ENCODE data around the gene MEGF10. TPM values are rescaled to one million over a fixed set of nuclear protein-coding genes. Genes with fewer than 3 reads are reported as not detected.

MEGF10 gene
- total RNA-seq, 2 donors from 2014 or later, result 0.56 TPM; not detected in 1

DNA sequence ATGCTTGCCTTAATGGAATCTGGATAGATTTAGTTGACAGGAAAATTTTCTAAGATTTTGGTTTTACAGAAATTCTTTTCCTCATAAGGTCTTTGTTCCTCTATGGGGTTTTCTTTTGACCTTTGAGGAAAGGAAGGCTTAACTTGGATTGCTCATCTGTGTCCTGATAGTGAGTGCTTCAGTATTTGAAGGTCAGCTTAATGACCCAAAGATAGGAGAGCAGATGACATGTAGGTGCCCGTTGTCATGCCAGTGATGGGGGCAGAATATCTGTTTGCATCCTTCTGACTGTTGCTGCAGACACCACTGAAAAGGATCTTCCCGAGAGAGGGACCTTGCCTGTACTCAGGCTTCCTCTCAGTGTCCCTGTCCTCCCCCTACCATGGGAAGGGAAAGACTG is 30.9 kb downstream of the MEGF10 start:
- Mint-ChIP-seq H3K4me1 (ENCODE audit: low read depth) (peaks cover 21% of the 10 kb centered on the region), H3K27ac (no peak overlapping the region), H3K9me3 (no peaks in the 10 kb centered on the region), H3K27me3 (ENCODE audit: low read depth) (no peaks in the 10 kb centered on the region), H3K4me3 (no peak overlapping the region), H3K36me3 (ENCODE audit: insufficient read depth in 2 of 2) (no peaks in the 10 kb centered on the region)
- ATAC-seq (replicated peaks in 1 of 2), result no peak
- no peak for DNase-seq

DNA sequence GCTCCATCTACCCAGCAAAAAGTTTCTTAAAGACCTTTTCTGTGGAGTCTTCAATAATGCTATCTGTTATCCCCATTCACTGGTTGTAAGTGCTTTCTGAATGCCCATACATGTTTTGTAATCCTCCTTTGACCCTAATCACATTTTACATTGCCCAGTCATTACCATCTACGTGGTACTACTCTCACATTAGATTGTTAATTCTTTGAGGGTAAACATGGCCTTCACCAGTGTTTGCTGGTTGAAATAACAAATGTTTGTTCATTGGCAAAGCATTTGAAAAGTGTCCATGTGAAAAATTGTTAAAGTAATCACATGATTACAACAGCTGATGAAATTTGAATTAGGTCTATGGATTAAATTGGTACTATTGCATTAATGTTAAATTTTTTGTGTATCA is 31.8 kb downstream of the MEGF10 start:
- H3K4me3 Mint-ChIP-seq, result no peak overlapping the region
- H3K36me3 Mint-ChIP-seq (ENCODE audit: insufficient read depth in 2 of 2), result no peaks in the 10 kb centered on the region
- H3K27ac Mint-ChIP-seq, result no peak overlapping the region
- H3K9me3 Mint-ChIP-seq, result no peaks in the 10 kb centered on the region
- no peaks in the 10 kb centered on the region for H3K27me3 Mint-ChIP-seq (ENCODE audit: low read depth)
- peaks cover 21% of the 10 kb centered on the region for H3K4me1 Mint-ChIP-seq (ENCODE audit: low read depth)
- ATAC-seq (replicated peaks in 1 of 2), result no peak
- no peak for DNase-seq

DNA sequence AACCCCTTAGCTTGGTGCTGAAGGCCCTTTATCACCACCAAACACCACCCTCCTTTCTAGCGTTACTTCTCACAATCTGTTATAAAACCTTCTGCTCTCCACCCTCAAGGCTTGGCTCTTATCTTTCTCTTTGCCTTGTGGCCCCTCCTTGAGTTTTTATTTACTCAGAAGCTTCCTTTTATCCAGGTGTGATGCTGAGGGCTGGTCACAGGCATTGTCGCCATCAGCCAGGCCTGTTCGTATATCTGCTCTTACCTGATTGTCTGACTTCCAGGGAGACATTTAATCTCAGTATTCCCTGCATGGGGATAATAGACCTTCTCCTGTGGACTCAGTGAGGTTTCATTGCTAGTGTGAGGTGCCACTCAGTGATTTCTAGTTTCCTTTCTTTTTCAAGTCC is 34.2 kb downstream of the MEGF10 start:
- Mint-ChIP-seq H3K4me1 (ENCODE audit: low read depth) (peaks cover 21% of the 10 kb centered on the region), H3K9me3 (no peaks in the 10 kb centered on the region)

DNA sequence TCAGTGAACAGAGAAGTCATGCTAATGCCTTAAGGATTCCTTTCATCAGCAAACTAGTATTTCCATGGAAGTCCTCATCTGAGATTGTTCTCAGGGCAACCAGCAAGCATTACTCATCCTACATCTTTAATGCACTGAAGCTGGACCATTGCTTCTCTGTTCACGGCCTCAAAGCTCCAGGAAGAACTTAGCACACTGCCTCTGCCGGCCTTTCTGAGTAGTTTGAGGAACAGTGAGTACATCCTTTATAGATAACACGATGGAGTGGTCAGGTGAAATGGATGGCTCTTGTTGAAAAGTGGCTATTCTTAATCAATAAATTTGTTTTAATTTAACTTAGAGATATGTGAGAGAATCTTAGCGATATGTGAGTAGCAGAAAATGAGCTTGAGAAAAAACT is 35.8 kb downstream of the MEGF10 start:
- DNase-seq (no peak), ATAC-seq (replicated peaks in 1 of 2) (no peak)
- Mint-ChIP-seq H3K4me1 (ENCODE audit: low read depth) (peaks cover 7% of the 10 kb centered on the region), H3K27me3 (ENCODE audit: low read depth) (peaks cover 13% of the 10 kb centered on the region), H3K9me3 (no peaks in the 10 kb centered on the region), H3K27ac (no peak overlapping the region), H3K4me3 (no peak overlapping the region), H3K36me3 (ENCODE audit: insufficient read depth in 2 of 2) (no peaks in the 10 kb centered on the region)

More for the DNA sequence above, 34.2 kb downstream of the MEGF10 start:
- no peak overlapping the region for H3K27ac Mint-ChIP-seq
- H3K4me3 Mint-ChIP-seq, result no peak overlapping the region
- peaks cover 4% of the 10 kb centered on the region for H3K27me3 Mint-ChIP-seq (ENCODE audit: low read depth)
- DNase-seq, result no peak
- no peaks in the 10 kb centered on the region for H3K36me3 Mint-ChIP-seq (ENCODE audit: insufficient read depth in 2 of 2)
- no peak for ATAC-seq (replicated peaks in 1 of 2)

DNA sequence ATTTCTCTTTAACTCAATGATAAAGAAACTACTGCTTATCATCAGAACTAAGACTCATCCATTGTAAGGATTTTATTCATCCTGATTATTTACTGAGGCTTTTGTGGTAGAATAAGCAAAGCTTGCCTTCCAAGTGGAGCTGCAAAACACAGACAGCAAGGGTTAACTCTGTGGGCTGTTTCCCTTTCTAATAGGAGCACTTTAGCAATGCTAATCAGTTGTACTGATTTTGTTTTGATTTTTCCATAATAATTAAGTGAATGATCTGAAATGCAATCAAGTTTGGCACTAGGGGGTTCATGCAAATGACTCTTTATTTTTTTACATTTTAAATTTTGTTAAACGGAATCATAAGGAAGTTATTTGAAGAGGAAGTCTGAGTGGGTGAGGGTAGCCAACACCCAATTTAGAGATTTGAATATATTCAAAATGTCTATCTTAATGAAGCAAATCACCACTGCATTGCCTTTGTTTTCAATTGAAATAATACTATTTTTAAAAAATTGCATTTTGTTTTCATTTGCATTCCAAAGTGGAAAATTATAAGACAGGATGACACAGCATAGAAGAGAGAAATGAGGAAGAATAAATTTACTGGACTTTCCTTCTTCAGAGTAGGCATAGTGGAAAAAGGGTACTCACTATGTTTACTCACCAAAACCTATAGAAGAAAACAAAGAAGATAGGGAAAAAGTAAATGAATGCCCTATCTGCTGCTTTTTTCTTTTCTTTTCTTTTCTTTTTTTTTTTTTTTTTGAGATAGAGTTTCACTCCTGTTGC is 36.6 kb downstream of the MEGF10 start:
- Mint-ChIP-seq H3K4me1 (ENCODE audit: low read depth) (peaks cover under 1% of the 10 kb centered on the region), H3K9me3 (no peaks in the 10 kb centered on the region), H3K27ac (no peak overlapping the region), H3K36me3 (ENCODE audit: insufficient read depth in 2 of 2) (no peaks in the 10 kb centered on the region), H3K27me3 (ENCODE audit: low read depth) (peaks cover 13% of the 10 kb centered on the region), H3K4me3 (no peak overlapping the region)
- ATAC-seq (replicated peaks in 1 of 2) (no peak), DNase-seq (no peak)

DNA sequence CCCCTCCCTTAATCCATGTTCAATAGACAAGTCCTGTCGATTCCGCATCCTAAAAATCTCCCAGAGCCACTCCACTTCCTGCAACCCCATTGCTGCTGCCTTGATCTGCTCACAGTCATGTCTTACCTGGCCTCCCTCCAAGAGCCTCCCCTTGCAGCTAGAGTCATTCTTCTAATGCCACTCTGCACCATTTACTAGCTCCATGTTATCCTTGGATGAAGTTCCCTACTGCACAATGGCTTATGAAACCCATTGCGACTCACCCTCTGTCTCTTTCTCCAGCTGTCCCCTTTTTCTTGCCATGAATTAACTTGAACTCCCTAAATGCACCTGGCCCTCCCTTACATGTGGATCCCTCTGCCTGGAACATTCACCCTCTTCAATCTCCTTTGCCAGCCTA is 39.5 kb downstream of the MEGF10 start:
- Mint-ChIP-seq H3K27ac (peak overlapping the region; percentile 27), H3K9me3 (no peaks in the 10 kb centered on the region), H3K36me3 (ENCODE audit: insufficient read depth in 2 of 2) (no peaks in the 10 kb centered on the region), H3K4me1 (ENCODE audit: low read depth) (no peaks in the 10 kb centered on the region), H3K27me3 (ENCODE audit: low read depth) (peaks cover 19% of the 10 kb centered on the region), H3K4me3 (no peak overlapping the region)
- no peak for ATAC-seq (replicated peaks in 1 of 2)
- DNase-seq, result no peak

DNA sequence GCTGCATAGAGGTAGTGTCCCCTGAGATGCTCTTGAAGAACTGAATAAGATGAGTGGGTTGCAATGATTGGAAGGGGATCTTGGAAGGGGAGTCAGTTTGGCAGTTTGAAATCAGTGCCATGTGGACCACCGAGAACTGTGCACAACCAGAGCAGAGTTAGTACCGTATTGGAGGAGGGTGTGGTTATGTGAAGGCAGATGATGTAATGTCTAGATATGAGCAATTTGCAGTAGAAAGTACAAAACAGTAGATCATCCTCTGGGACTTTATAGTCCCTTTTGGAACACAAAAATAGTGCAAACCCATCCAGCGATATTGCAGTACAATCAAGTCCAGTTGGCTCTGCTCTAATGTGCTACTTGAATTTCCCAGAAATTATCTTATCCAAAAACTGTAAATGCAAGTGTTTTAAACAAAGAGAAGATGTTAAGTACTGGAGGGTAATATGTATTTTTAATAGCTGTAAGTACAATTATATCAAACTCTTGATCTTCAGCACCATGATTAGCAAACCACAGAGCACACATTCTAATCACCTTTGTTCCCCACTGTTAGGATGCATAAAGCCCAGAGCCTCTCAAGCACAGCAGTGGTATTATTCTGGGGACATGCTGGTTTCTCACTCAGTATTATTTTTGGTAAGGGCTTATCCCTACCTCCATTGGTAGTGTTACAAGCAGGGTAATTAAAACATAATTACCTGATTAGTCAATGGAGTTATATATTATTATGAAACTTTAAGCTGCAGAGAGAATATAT is 41.5 kb downstream of the MEGF10 start:
- Mint-ChIP-seq H3K36me3 (ENCODE audit: insufficient read depth in 2 of 2) (no peaks in the 10 kb centered on the region), H3K27ac (no peak overlapping the region), H3K4me3 (no peak overlapping the region), H3K27me3 (ENCODE audit: low read depth) (peaks cover 19% of the 10 kb centered on the region), H3K9me3 (no peaks in the 10 kb centered on the region), H3K4me1 (ENCODE audit: low read depth) (no peaks in the 10 kb centered on the region)
- ATAC-seq (replicated peaks in 1 of 2) (no peak), DNase-seq (no peak)

DNA sequence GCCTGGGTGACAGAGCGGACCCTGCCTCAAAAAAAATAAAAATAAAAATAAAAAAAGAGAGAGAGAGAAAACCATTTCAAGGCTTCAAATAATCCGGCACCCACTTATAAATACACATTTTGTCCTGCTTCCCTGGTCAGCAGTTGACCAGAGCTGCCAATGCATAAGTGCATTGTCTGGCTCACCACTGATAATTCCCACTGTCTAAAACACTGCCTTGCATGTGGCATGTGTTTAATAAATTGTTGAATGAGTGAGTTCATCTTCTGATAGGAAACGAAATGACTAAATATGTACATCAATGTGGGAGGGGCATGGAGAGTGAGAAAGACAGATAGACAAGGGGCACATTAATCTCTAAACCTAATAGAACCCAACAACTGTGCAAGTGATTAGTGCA is 42.9 kb downstream of the MEGF10 start:
- Mint-ChIP-seq H3K36me3 (ENCODE audit: insufficient read depth in 2 of 2) (no peaks in the 10 kb centered on the region), H3K27me3 (ENCODE audit: low read depth) (peaks cover 19% of the 10 kb centered on the region), H3K9me3 (no peaks in the 10 kb centered on the region), H3K4me3 (no peak overlapping the region), H3K27ac (no peak overlapping the region), H3K4me1 (ENCODE audit: low read depth) (no peaks in the 10 kb centered on the region)
- ATAC-seq (replicated peaks in 1 of 2) (no peak), DNase-seq (no peak)

DNA sequence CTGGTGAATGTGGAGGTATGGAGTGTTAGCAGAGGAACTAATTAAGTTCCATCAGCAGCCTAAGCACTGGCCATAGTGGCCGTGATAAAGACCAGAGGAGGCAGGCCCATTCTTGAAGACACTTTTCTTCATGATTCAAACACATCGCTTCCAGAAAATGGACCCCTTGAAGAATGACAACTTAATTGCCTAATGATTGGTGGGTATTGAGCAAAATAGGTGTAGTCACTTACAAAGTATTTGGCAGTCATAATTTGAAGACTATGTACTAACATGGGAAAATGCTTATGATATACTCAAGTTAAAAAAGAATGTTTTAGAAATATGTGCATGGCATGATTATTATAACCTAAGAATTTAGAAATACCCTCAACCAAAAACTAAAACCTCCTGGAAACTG is 44.8 kb downstream of the MEGF10 start:
- no peak for ATAC-seq (replicated peaks in 1 of 2)
- no peak overlapping the region for H3K4me3 Mint-ChIP-seq
- no peak for DNase-seq

DNA sequence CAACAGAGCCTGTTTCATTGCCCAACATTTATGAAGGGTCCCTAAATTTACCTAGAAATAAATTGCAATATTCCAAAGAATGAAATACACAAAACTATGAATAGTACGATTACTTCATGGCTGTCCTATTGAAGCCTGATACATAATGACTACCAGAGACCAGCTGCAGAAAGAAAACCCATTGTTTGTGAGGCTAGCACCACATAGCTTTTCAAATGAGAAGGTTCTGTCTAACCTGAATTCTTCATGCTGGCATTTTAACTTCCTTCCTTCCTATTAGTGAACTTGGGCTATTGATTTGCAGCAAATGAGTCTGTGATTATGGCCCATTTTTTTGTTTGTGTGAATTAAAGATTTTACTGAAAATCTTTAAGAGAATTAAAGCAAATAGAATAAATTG is 47.3 kb downstream of the MEGF10 start:
- peaks cover 10% of the 10 kb centered on the region for H3K27me3 Mint-ChIP-seq (ENCODE audit: low read depth)
- no peak overlapping the region for H3K27ac Mint-ChIP-seq
- H3K9me3 Mint-ChIP-seq, result no peaks in the 10 kb centered on the region
- H3K4me3 Mint-ChIP-seq, result no peak overlapping the region
- H3K4me1 Mint-ChIP-seq (ENCODE audit: low read depth), result no peaks in the 10 kb centered on the region
- ATAC-seq (replicated peaks in 1 of 2), result no peak
- DNase-seq, result no peak
- no peaks in the 10 kb centered on the region for H3K36me3 Mint-ChIP-seq (ENCODE audit: insufficient read depth in 2 of 2)

More for the DNA sequence above, 44.8 kb downstream of the MEGF10 start:
- Mint-ChIP-seq H3K4me1 (ENCODE audit: low read depth) (no peaks in the 10 kb centered on the region), H3K27me3 (ENCODE audit: low read depth) (peaks cover 16% of the 10 kb centered on the region), H3K9me3 (no peaks in the 10 kb centered on the region), H3K27ac (no peak overlapping the region), H3K36me3 (ENCODE audit: insufficient read depth in 2 of 2) (no peaks in the 10 kb centered on the region)

DNA sequence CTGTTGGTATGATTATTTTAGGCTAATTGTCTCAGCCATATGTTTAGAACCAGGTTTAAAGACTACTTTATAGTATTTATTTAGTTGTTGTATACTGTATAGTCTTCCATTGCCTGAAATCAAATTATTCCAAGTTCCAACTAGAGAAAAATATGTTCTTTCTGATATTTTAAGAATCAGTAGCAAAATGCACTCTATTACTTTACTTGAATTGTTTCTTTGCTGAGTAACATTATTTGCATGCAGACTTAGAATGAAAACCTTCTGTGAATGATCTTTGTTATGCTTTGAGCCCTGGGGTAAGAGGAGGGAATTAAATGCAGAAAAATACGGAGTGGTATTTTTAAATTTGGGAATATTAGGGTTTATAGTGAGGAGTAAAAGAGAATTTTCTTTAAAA is 47.9 kb downstream of the MEGF10 start:
- no peak overlapping the region for H3K4me3 Mint-ChIP-seq

DNA sequence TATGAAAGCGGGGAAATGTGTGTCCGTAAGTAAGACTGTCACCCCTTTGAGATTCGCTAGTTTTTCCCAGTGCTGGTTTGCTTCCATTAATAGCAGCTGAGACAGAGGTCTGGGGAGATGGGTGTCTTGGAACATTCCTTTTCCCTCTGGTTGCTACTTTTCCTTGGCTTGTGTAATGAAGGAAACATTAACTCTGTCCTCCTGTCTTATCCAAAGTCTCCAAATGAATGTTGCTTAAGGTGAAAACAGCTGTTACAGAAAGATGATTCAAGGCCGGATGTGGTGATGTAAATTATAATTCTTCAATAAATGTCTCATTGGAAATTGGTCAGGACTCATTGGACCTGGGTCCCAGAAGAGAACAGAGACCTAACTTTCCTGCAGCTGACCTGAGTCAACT is 50.0 kb downstream of the MEGF10 start:
- ATAC-seq (replicated peaks in 1 of 2) (no peak), DNase-seq (no peak)
- Mint-ChIP-seq H3K4me3 (no peak overlapping the region), H3K27ac (no peak overlapping the region), H3K27me3 (ENCODE audit: low read depth) (peaks cover 14% of the 10 kb centered on the region), H3K36me3 (ENCODE audit: insufficient read depth in 2 of 2) (no peaks in the 10 kb centered on the region), H3K9me3 (no peaks in the 10 kb centered on the region), H3K4me1 (ENCODE audit: low read depth) (no peaks in the 10 kb centered on the region)

More for the DNA sequence above, 47.9 kb downstream of the MEGF10 start:
- DNase-seq (no peak), ATAC-seq (replicated peaks in 1 of 2) (no peak)
- Mint-ChIP-seq H3K36me3 (ENCODE audit: insufficient read depth in 2 of 2) (no peaks in the 10 kb centered on the region), H3K9me3 (no peaks in the 10 kb centered on the region), H3K27ac (no peak overlapping the region), H3K4me1 (ENCODE audit: low read depth) (no peaks in the 10 kb centered on the region), H3K27me3 (ENCODE audit: low read depth) (peaks cover 7% of the 10 kb centered on the region)

DNA sequence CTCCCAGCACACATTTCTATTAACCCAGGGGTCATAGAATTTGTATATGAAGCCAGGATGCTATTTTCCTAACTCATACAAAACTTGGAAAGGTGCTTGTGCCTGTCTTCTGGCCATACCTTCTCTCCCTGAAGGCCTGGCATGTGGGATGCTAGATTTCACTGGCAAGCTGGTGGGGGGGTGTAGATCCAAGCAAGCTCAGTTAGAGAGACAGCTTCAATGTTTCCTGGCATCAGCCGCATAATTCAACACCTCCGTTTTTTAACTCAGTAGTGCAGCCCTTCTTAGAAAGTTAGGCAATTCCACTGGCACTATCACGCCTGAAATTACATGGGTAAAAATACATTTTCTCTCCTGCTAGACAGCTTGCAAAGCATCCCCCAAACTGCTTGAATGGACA is 51.8 kb downstream of the MEGF10 start:
- peaks cover 14% of the 10 kb centered on the region for H3K27me3 Mint-ChIP-seq (ENCODE audit: low read depth)
- H3K4me3 Mint-ChIP-seq, result no peak overlapping the region
- no peaks in the 10 kb centered on the region for H3K4me1 Mint-ChIP-seq (ENCODE audit: low read depth)
- DNase-seq (no peak), ATAC-seq (replicated peaks in 1 of 2) (no peak)
- no peak overlapping the region for H3K27ac Mint-ChIP-seq
- no peaks in the 10 kb centered on the region for H3K36me3 Mint-ChIP-seq (ENCODE audit: insufficient read depth in 2 of 2)
- H3K9me3 Mint-ChIP-seq, result no peaks in the 10 kb centered on the region
